CD14-positive monocyte (primary cell): Measurements from ENCODE around the gene PYHIN1. TPM values are rescaled to one million over a fixed set of nuclear protein-coding genes. Genes with fewer than 3 reads are reported as not detected.

Experiments used
- DNase-seq, 3 donors: peaks; one replicate each; pipeline ENCODE4 v3.0.0-alpha.2; 2011 to 2022
- H2AFZ ChIP-seq: 2 replicates; pipeline ENCODE4 v1.6.0; 2012; ENCODE audit warnings: mild to moderate bottlenecking, low read depth, low read length, inconsistent platforms; ENCODE audit not compliant: insufficient read depth, poor library complexity, severe bottlenecking
- H3K27ac ChIP-seq, 2 donors: 1 replicate in 1 of 2; 2 replicates in 1 of 2; pipeline ENCODE4 v1.5.1; 2012 to 2013; ENCODE audit warnings: low read length in 2 of 2, control low read depth in 1 of 2, inconsistent platforms in 1 of 2, low read depth in 1 of 2, mild to moderate bottlenecking in 1 of 2
- H3K27me3 ChIP-seq, 2 donors: one replicate each; pipeline versions ENCODE4 v1.6.0 to v1.6.1; 2011 to 2013; ENCODE audit warnings: low read length in 2 of 2; ENCODE audit not compliant: control insufficient read depth in 2 of 2, insufficient read depth in 2 of 2
- H3K36me3 ChIP-seq, 2 donors: replicated peaks in 1 of 2; 1 replicate in 1 of 2; 2 replicates in 1 of 2; pipeline versions ENCODE4 v1.5.1 to v1.6.1; 2012 to 2013; ENCODE audit warnings: low read length in 2 of 2, control low read depth in 1 of 2, inconsistent platforms in 1 of 2, mild to moderate bottlenecking in 1 of 2; ENCODE audit not compliant: insufficient read depth in 2 of 2, control insufficient read depth in 1 of 2
- H3K4me1 ChIP-seq, 2 donors: 1 replicate in 1 of 2; 2 replicates in 1 of 2; pipeline versions ENCODE4 v1.5.1 to v1.6.1; 2012 to 2013; ENCODE audit warnings: low read length in 2 of 2, control low read depth in 1 of 2, inconsistent platforms in 1 of 2, mild to moderate bottlenecking in 1 of 2, moderate library complexity in 1 of 2; ENCODE audit not compliant: insufficient read depth in 2 of 2, control insufficient read depth in 1 of 2
- H3K4me2 ChIP-seq: replicated peaks from 2 replicates; pipeline ENCODE3; 2012; ENCODE audit warnings: low read length, moderate library complexity, mild to moderate bottlenecking; ENCODE audit not compliant: poor library complexity, severe bottlenecking; ENCODE audit errors: extremely low read depth
- H3K4me3 ChIP-seq, 3 experiments: fragments of 200-600 bp in 1 of 3; sonication (generic) in 1 of 3; replicated peaks in 1 of 3; 1 replicate in 2 of 3; 2 replicates in 1 of 3; pipeline ENCODE4 v1.5.1; 2011 to 2013; ENCODE audit warnings: low read length in 3 of 3, mild to moderate bottlenecking in 3 of 3, control low read depth in 2 of 3, low read depth in 2 of 3, inconsistent platforms in 1 of 3, moderate library complexity in 1 of 3
- H3K79me2 ChIP-seq: 2 replicates; pipeline ENCODE4 v1.6.0; 2012; ENCODE audit warnings: mild to moderate bottlenecking, control low read depth, inconsistent platforms, low read length, moderate library complexity; ENCODE audit not compliant: insufficient read depth
- H3K9ac ChIP-seq: 2 replicates; pipeline ENCODE4 v1.6.0; 2017; ENCODE audit warnings: low read length, mild to moderate bottlenecking; ENCODE audit not compliant: insufficient read depth, poor library complexity, severe bottlenecking
- H3K9me3 ChIP-seq, 2 donors: replicated peaks in 1 of 2; 1 replicate in 1 of 2; 2 replicates in 1 of 2; pipeline versions ENCODE4 v1.5.1 to v1.6.1; 2012 to 2013; ENCODE audit warnings: low read length in 2 of 2, control low read depth in 1 of 2; ENCODE audit not compliant: control insufficient read depth in 1 of 2, insufficient read depth in 1 of 2
- H4K20me1 ChIP-seq: 2 replicates; pipeline ENCODE4 v1.6.0; 2012; ENCODE audit warnings: mild to moderate bottlenecking, low read length, control low read depth, moderate library complexity; ENCODE audit not compliant: insufficient read depth
- H3K27ac Mint-ChIP-seq, 7 donors: one replicate each; pipeline ENCODE4 v1.8.0; 2020; ENCODE audit warnings: mild to moderate bottlenecking in 7 of 7, mixed read lengths in 7 of 7, moderate library complexity in 6 of 7, inconsistent platforms in 2 of 7
- H3K27me3 Mint-ChIP-seq, 3 donors: one replicate each; pipeline ENCODE4 v1.8.0; 2021 to 2022; ENCODE audit warnings: low read depth in 3 of 3, mild to moderate bottlenecking in 3 of 3, mixed read lengths in 3 of 3, moderate library complexity in 3 of 3, inconsistent platforms in 1 of 3
- H3K36me3 Mint-ChIP-seq, 2 donors: one replicate each; pipeline ENCODE4 v1.8.0; 2020; ENCODE audit warnings: mixed read lengths in 2 of 2, inconsistent platforms in 1 of 2, mild to moderate bottlenecking in 1 of 2
- H3K4me1 Mint-ChIP-seq: one replicate; pipeline ENCODE4 v1.8.0; 2020; ENCODE audit warnings: mild to moderate bottlenecking, mixed read lengths
- H3K4me3 Mint-ChIP-seq, 2 donors: one replicate each; pipeline ENCODE4 v1.8.0; 2020; ENCODE audit warnings: mild to moderate bottlenecking in 2 of 2, mixed read lengths in 2 of 2, moderate library complexity in 1 of 2
- H3K9me3 Mint-ChIP-seq, 7 donors: one replicate each; pipeline ENCODE4 v1.8.0; 2020 to 2022; ENCODE audit warnings: mixed read lengths in 7 of 7, mild to moderate bottlenecking in 6 of 7, moderate library complexity in 6 of 7, inconsistent platforms in 2 of 7
- WGBS: methylation state at CpG from one replicate; pipeline ENCODE4 v1.1.5; 2013; ENCODE audit warnings: missing lambda C conversion rate; ENCODE audit not compliant: insufficient coverage; 5-methylcytosine and 5-hydroxymethylcytosine counted together
- intact Hi-C, 2 donors: fragments of 100-400 bp; cut with micrococcal nuclease; formaldehyde crosslinking; loops; one replicate each; pipeline versions ENCODE4 v1.15.0 to v1.15.1; 2023
- polyA plus RNA-seq, 3 donors: library from polyadenylated mRNA; depleted of rRNA in 1 of 3; unstranded in 2 of 3; stranded (reverse) in 1 of 3; fragments of 300-500 nt in 2 of 3; fragments of >200 nt in 1 of 3; fragmentation: Illumina TruSeq in 2 of 3; gene quantifications; 1 replicate in 2 of 3; 2 replicates in 1 of 3; pipeline ENCODE4 v1.2.3, GENCODE V29; 2012 to 2021
- TF ChIP-seq, protein P1 (sequence below): fragments of 200-600 bp; IDR thresholded peaks from one replicate; pipeline ENCODE4 v1.8.0; 2022; ENCODE audit warnings: antibody characterized with exemption, mild to moderate bottlenecking

Gene PYHIN1
- polyA plus RNA-seq, 3 donors = 0.15 to 0.44 TPM; not detected in 1

DNA sequence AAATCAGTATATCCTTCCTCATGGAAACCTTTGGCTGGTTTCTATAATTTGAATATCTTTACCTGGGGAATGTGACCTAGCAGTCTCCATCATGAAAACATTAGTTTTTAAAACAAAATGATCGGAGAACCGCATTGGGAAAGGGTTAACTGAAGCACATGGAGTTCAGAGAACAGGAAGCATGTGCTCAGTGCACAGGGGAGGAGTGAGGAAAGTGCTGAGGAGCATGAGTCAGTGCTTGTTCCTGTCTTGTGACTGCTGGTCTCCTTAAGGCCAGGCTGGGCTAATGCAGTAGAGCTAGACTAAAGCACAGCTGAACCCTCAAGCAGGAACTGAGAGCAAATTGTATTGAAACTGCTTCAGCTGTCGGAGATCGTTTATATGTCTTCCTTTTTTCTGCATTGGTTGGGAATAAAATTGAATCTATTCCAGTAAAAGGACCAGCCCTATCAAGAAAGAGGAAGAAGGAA, 84.1 kb downstream of the PYHIN1 start:
- Histone ChIP-seq H3K4me3 (peak overlapping the region; percentile 12 to 95 (median 39)), H2AFZ (no peak overlapping the region), H3K27me3 (no peaks in the 10 kb centered on the region), H3K36me3 (peaks cover 45 to 47% of the 10 kb centered on the region in 2 donors), H3K27ac (peak overlapping the region; percentile 82 to 83), H3K9me3 (no peaks in the 10 kb centered on the region), H3K9ac (peak overlapping the region; percentile 34), H3K4me1 (peaks cover 41 to 57% of the 10 kb centered on the region in 2 donors), H3K79me2 (peaks cover 91% of the 10 kb centered on the region), H4K20me1 (peaks cover 74% of the 10 kb centered on the region), H3K4me2 (peak overlapping the region; percentile 93)
- intact Hi-C loops = loop anchor here in 1 of 2 donors (5.0 kb wide), 1 partner anchor 42 kb away; no protein-coding TSS in a partner anchor
- Mint-ChIP-seq H3K4me3 (peak overlapping the region; percentile 65 to 80), H3K4me1 (peaks cover 54% of the 10 kb centered on the region), H3K36me3 (peaks cover 61 to 66% of the 10 kb centered on the region in 2 donors), H3K27ac (peak overlapping the region; percentile 89 to 96 (median 95)), H3K27me3 (no peaks in the 10 kb centered on the region), H3K9me3 (no peaks in the 10 kb centered on the region)
- peak; percentile 92 to 99 (median 97) for DNase-seq
- 0% methylated on average over 2 of the region's 4 CpGs for WGBS
- TF ChIP-seq, protein P1, sequence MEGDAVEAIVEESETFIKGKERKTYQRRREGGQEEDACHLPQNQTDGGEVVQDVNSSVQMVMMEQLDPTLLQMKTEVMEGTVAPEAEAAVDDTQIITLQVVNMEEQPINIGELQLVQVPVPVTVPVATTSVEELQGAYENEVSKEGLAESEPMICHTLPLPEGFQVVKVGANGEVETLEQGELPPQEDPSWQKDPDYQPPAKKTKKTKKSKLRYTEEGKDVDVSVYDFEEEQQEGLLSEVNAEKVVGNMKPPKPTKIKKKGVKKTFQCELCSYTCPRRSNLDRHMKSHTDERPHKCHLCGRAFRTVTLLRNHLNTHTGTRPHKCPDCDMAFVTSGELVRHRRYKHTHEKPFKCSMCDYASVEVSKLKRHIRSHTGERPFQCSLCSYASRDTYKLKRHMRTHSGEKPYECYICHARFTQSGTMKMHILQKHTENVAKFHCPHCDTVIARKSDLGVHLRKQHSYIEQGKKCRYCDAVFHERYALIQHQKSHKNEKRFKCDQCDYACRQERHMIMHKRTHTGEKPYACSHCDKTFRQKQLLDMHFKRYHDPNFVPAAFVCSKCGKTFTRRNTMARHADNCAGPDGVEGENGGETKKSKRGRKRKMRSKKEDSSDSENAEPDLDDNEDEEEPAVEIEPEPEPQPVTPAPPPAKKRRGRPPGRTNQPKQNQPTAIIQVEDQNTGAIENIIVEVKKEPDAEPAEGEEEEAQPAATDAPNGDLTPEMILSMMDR = no peak

DNA sequence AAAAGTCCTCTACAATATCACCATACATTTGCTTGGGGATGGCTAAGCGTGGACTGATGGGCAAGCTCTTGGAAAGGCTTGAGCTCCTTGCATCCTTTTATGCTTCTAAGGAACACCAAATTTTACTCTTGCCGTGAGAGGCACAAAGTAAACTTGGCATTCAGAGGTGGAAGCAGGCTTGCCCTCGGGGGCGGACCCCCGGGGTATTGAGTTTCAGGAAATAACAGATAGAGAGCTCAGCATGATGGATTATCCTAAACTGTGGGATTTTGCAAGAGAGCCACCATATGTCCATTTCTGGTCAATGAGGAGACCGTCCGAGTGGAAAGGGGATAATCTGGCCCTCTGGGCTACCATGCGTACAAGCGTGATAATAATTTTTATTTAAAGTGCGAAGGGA, 92.4 kb downstream of the PYHIN1 start:
- 100% methylated on average over 2 of the region's 10 CpGs for WGBS
- no peak overlapping the region for H3K27ac ChIP-seq
- Mint-ChIP-seq H3K36me3 (peaks cover 83 to 96% of the 10 kb centered on the region in 2 donors), H3K4me3 (no peak overlapping the region), H3K4me1 (peaks cover 41% of the 10 kb centered on the region), H3K27ac (no peak overlapping the region), H3K9me3 (peaks cover 0 to 4% (median 0%) of the 10 kb centered on the region in 7 donors), H3K27me3 (no peaks in the 10 kb centered on the region)
- TF ChIP-seq, protein P1 = no peak
- H3K36me3 ChIP-seq = peaks cover 62 to 91% of the 10 kb centered on the region in 2 donors
- H3K79me2 ChIP-seq = peaks cover 97% of the 10 kb centered on the region
- no peak overlapping the region for H3K4me2 ChIP-seq
- intact Hi-C loops = no loop called here
- H3K27me3 ChIP-seq = no peaks in the 10 kb centered on the region
- H3K9ac ChIP-seq = no peak overlapping the region
- peaks cover 0 to 9% of the 10 kb centered on the region in 2 donors for H3K4me1 ChIP-seq
- H2AFZ ChIP-seq = no peak overlapping the region
- peaks cover 100% of the 10 kb centered on the region for H4K20me1 ChIP-seq
- no peaks in the 10 kb centered on the region for H3K9me3 ChIP-seq
- DNase-seq = no peak
- no peak overlapping the region for H3K4me3 ChIP-seq
